HG03457 (cell line): ENCODE measurements around the gene DUSP28.
"Not testable (repeated sequence)": the region's sequence is repeated elsewhere in the genome, so short reads cannot be mapped to it uniquely, and the experiment has no call there.

Source experiments
- ATAC-seq: cut with Tn5 transposase; IDR thresholded peaks from one replicate; pipeline ENCODE4 v1.9.1; 2021; ENCODE audit warnings: moderate number of reproducible peaks; ENCODE audit not compliant: unreplicated experiment

DUSP28 gene

GRCh38 chr2:240560084-240560479 is at the start of gene DUSP28:
TSS of gene DUSP28 (plus strand) at chr2:240560357. CDS start at chr2:240560685, 328 bp downstream.
- peak; percentile 49 for ATAC-seq

GRCh38 chr2:240510513-240511210 is 49.5 kb upstream of the DUSP28 start:
- no peak for ATAC-seq

GRCh38 chr2:240511351-240512108 is 48.6 kb upstream of the DUSP28 start:
- no peak for ATAC-seq

GRCh38 chr2:240512109-240512485 is 48.1 kb upstream of the DUSP28 start:
- ATAC-seq: no peak

- ATAC-seq: no peak
Observed at GRCh38 chr2:240512666-240513535, 47.3 kb upstream of the DUSP28 start.

- peak; percentile 86 for ATAC-seq
Observed at GRCh38 chr2:240513549-240514287, 46.4 kb upstream of the DUSP28 start.

- ATAC-seq: no peak
Observed at GRCh38 chr2:240514631-240515030, 45.5 kb upstream of the DUSP28 start.

- ATAC-seq: no peak
Observed at GRCh38 chr2:240517342-240517741, 42.8 kb upstream of the DUSP28 start.

GRCh38 chr2:240518981-240519380 is 41.2 kb upstream of the DUSP28 start:
- ATAC-seq: no peak

GRCh38 chr2:240519396-240520129 is 40.6 kb upstream of the DUSP28 start:
- ATAC-seq: no peak

- ATAC-seq: no peak
Observed at GRCh38 chr2:240520130-240520973, 39.8 kb upstream of the DUSP28 start.

GRCh38 chr2:240520974-240521350 is 39.2 kb upstream of the DUSP28 start:
- no peak for ATAC-seq

GRCh38 chr2:240521885-240522284 is 38.3 kb upstream of the DUSP28 start:
- ATAC-seq: not testable (repeated sequence)

- no peak for ATAC-seq
Observed at GRCh38 chr2:240522406-240522805, 37.8 kb upstream of the DUSP28 start.

GRCh38 chr2:240523451-240524281 is 36.5 kb upstream of the DUSP28 start:
- ATAC-seq: no peak

- ATAC-seq: no peak
Observed at GRCh38 chr2:240524963-240525718, 35.0 kb upstream of the DUSP28 start.

- no peak for ATAC-seq
Observed at GRCh38 chr2:240525802-240526201, 34.4 kb upstream of the DUSP28 start.

- ATAC-seq: no peak
Observed at GRCh38 chr2:240526521-240526920, 33.6 kb upstream of the DUSP28 start.
